NCI-H69 (cell line): ENCODE data around the gene ARL4D.
"Not testable (repeated sequence)": the region's sequence is repeated elsewhere in the genome, so short reads cannot be mapped to it uniquely, and the experiment has no call there.

ENCODE experiments used
- DNase-seq: peaks from one replicate; lab custom pipeline; 2025; lab: John Stamatoyannopoulos, UW

Gene ARL4D

GRCh38 chr17:43398724-43399595 lies at the start of gene ARL4D:
TSS of gene ARL4D (plus strand) at chr17:43398993. CDS start at chr17:43399733, 740 bp downstream.
- DNase-seq, result peak; percentile 95

- DNase-seq, result no peak
Observed at GRCh38 chr17:43349142-43349541, 49.7 kb upstream of the ARL4D start.

GRCh38 chr17:43350888-43351361 lies 47.9 kb upstream of the ARL4D start:
- no peak for DNase-seq

- DNase-seq, result no peak
Observed at GRCh38 chr17:43351691-43352090, 47.1 kb upstream of the ARL4D start.

GRCh38 chr17:43352579-43353331 lies 46.0 kb upstream of the ARL4D start:
- DNase-seq, result no peak

GRCh38 chr17:43353393-43353792 lies 45.4 kb upstream of the ARL4D start:
- no peak for DNase-seq

GRCh38 chr17:43354371-43354770 lies 44.4 kb upstream of the ARL4D start:
- no peak for DNase-seq

GRCh38 chr17:43356450-43356849 lies 42.3 kb upstream of the ARL4D start:
- no peak for DNase-seq

GRCh38 chr17:43356999-43357398 lies 41.8 kb upstream of the ARL4D start:
- no peak for DNase-seq

- no peak for DNase-seq
Observed at GRCh38 chr17:43359469-43360110, 39.2 kb upstream of the ARL4D start.

- DNase-seq, result peak; percentile 51
Observed at GRCh38 chr17:43360376-43360738, 38.4 kb upstream of the ARL4D start.

- DNase-seq, result peak; percentile 94
Observed at GRCh38 chr17:43360739-43361505, 37.9 kb upstream of the ARL4D start.

GRCh38 chr17:43363181-43363925 lies 35.4 kb upstream of the ARL4D start:
- DNase-seq, result no peak

GRCh38 chr17:43363926-43364285 lies 34.9 kb upstream of the ARL4D start:
- no peak for DNase-seq

GRCh38 chr17:43365356-43365755 lies 33.4 kb upstream of the ARL4D start:
- DNase-seq, result no peak

- DNase-seq, result not testable (repeated sequence)
Observed at GRCh38 chr17:43365921-43366320, 32.9 kb upstream of the ARL4D start.

- DNase-seq, result no peak
Observed at GRCh38 chr17:43366891-43367736, 31.7 kb upstream of the ARL4D start.

- DNase-seq, result peak; percentile 87
Observed at GRCh38 chr17:43367737-43368242, 31.0 kb upstream of the ARL4D start.

- DNase-seq, result peak; percentile 91
Observed at GRCh38 chr17:43368740-43369506, 29.9 kb upstream of the ARL4D start.
